GM19395 (cell line): ENCODE results near the gene CTDP1.

ENCODE experiments used
- ATAC-seq: cut with Tn5 transposase; IDR thresholded peaks from one replicate; pipeline ENCODE4 v1.9.1; 2021; ENCODE audit warnings: mild to moderate bottlenecking, moderate library complexity; ENCODE audit not compliant: unreplicated experiment

Gene CTDP1

GRCh38 chr18:79755496-79756142, 76.0 kb downstream of the CTDP1 start:
- no peak for ATAC-seq

GRCh38 chr18:79756143-79756500, 76.5 kb downstream of the CTDP1 start:
- no peak for ATAC-seq

DNA sequence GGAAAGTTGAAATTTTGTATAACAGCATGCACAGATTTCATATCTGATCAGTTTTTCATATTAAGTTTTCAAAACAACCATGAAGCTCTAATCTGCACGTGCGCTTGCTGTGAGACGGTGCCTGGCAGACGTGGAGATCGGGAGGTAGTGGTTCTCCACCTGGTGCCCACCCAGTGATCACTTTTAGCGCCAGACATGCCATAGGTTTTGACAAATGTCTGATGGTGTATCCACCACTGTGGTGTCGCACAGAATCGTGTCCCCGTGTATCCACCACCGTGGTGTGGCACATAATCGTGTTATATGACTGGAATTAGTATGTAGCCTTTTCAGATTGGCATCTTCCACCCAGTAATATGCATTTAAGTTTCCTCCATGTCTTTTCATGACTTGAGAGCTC, 77.2 kb downstream of the CTDP1 start:
- ATAC-seq, result no peak

- no peak for ATAC-seq
These were observed 80.7 kb downstream of the CTDP1 start for GRCh38 chr18:79760348-79760747.

DNA sequence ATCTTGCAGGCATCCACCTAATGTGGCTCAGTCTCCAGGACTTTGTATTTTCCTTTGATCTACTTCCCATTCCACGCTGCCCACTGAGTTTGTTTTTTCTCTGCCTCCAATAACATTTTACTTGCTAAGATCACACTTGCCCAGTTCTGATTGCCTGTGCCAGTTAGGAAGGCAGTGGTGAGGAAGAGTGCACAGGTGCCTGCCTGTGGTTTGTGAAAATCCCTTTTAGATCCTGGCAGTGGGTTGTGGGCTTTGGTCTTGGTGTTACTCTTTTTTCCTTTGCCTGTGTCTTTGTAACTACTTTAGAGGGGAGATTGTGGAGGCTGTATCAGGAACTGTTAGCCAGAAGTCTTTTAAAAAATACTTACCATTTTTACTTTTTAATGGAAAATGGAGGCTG, 81.3 kb downstream of the CTDP1 start:
- ATAC-seq, result no peak

GRCh38 chr18:79763407-79763806, 83.8 kb downstream of the CTDP1 start:
- no peak for ATAC-seq

DNA sequence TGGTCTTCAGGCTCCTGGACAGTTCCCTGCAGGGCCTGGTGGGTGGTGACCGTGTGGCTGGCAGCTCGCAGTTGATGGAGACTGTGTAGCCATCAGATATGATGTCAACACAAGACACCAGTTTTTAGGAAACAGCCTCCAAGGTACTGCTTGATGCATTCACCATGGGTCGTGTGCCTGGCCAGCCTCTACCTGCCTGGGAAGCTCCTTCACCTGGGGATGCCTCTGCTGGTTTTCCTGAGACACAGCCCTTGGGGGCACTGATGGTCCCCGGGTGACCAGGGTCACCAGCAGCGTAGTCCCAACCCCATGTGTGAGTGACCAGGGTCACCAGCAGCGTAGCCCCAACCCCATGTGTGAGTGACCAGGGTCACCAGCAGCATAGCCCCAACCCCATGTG, 84.5 kb downstream of the CTDP1 start:
- ATAC-seq, result no peak

GRCh38 chr18:79765491-79766245, 86.1 kb downstream of the CTDP1 start:
- ATAC-seq, result no peak

DNA sequence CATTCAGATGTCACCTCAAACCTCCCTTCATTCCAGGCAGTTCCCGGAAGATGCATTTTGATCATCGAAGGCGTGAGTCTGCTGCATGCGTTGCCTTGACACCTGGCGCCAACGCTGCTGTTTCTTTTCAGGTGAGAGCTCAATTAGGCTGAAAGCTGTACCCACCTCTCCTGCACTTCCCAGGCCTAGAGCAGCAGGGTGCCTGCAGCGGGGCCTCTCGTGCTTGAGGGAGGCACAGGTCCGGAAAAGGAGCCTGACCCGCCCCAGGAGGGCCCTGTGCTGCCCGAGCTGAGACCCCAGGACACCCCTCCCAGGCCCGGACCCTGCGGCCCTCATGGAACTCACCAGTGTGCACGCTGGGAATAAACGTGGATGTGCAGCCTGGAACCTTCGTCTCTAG, 86.7 kb downstream of the CTDP1 start:
- no peak for ATAC-seq

- ATAC-seq, result no peak
These were observed 89.1 kb downstream of the CTDP1 start for GRCh38 chr18:79768745-79769144.

DNA sequence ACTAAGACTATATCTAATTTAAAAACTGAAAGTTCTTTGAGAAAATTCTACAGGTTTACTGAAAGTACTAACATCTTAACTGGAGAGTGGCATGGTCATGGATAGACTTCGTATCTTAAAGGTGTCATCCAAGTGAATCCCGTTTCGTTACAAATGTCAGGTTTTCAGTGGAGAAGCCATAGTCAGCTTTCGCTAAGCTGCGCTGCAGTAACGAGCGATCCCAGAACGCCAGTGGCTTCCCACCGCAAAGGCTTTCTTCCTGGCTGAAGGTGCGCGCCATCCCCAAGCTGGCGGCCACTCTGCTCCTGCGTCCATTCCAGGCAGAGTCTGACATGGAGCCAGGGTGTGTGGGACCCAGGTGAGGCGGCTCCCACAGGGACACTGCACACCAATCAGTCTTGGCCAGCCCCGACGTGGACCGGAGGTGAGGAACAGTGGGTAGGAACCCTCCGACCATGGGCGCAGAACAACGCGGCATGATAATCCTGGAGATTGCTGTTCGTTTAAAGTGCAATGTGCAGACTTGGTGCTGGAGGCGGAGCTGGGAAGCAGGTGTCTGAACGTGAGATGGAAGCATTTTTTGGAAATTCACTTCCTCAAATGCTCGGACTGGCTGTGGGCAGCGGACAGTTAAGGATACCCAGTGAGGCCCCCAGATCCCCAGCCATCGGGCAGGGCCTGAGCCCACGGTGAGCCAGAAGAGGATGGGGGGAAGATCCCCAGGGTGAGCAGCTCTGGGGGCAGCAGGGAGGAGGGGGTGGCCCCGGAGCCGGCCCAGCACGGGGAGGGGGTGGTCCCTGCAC, 90.3 kb downstream of the CTDP1 start:
- no peak for ATAC-seq

GRCh38 chr18:79770501-79770815, 90.9 kb downstream of the CTDP1 start:
- ATAC-seq, result no peak

DNA sequence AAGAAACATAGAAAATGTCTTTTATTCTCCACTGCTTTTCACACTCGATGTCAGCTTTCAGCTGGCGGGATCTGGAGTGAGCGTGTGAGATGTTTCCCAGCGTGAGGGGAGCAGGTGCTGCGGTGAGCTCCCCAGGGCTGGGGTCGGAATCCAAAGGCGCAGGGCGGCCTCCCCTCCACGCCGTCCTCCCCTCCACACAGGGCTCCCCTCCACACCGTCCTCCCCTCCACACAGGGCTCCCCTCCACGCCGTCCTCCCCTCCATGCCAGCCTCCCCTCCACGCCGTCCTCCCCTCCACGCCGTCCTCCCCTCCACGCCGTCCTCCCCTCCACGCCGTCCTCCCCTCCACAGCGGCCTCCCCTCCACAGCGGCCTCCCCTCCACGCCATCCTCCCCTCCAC, 91.2 kb downstream of the CTDP1 start:
- no peak for ATAC-seq

DNA sequence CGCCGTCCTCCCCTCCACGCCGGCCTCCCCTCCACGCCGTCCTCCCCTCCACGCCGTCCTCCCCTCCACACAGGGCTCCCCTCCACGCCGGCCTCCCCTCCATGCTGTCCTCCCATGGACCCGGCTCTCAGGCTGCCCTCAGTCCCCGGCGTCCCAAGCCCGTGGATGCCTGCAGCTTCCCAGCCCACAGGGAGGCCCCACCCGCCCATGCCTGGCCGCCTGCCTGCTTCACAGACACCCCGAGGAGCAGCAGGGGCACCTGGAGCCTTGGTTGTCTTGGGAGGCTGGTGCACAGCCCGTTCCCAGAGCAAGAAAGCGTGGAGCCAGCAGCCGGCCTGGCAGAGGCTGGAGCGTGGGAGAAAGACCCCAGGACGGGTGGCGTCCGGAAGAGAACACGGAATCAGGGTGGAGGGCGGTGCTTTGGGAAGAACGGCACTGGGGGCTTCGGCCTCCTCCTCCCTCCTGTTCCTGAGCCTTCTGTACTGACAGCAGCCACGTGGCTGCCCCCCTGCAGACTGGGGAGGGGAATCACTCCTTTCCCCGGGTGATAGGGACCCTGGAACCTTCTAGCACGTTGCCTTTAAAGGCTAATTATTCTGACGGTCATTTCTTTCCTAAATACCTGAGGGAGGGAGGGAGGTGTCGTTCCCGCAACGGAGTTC, 92.0 kb downstream of the CTDP1 start:
- no peak for ATAC-seq

GRCh38 chr18:79772108-79772864, 92.7 kb downstream of the CTDP1 start:
- no peak for ATAC-seq

- ATAC-seq, result no peak
These were observed 93.5 kb downstream of the CTDP1 start for GRCh38 chr18:79772865-79773696.

DNA sequence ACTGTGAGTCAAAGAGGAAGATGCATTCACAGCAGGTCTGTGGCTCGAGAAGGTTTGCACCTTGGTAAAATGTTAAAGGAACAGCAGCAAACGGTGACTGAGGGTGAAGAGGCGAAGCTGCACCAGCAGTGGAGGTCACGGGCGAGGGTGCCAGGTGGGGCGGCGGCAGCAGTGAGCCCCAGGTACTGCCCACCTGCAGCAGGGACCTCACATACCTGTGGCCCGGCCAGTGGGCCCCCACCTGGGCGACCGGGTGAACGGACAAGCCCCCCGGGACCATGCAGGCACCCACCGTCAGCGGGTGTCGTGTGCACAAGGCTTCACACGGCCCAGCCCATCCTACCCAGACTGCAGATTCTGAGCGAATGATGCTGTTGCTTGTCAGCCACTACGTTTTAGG, 94.5 kb downstream of the CTDP1 start:
- ATAC-seq, result no peak

- ATAC-seq, result no peak
These were observed 96.0 kb downstream of the CTDP1 start for GRCh38 chr18:79775441-79776221.

GRCh38 chr18:79776674-79777073, 97.1 kb downstream of the CTDP1 start:
- no peak for ATAC-seq
